Renal pelvis (tissue), 4 donors: ENCODE data around the gene PATJ. TPM values are rescaled to one million over a fixed set of nuclear protein-coding genes. Genes with fewer than 3 reads are reported as not detected.

ENCODE experiments used
- DNase-seq: peaks from one replicate; pipeline ENCODE4 v3.0.0-alpha.2; 2013
- polyA plus RNA-seq, 3 donors: library from polyadenylated mRNA; unstranded; fragments of 120-200 nt; gene quantifications; one replicate each; pipeline ENCODE4 v1.2.1, GENCODE V29; 2013; ENCODE audit not compliant: insufficient read length in 3 of 3

The PATJ gene
- polyA plus RNA-seq, 3 donors = 38.6 to 69.8 (median 46.4) TPM

DNA sequence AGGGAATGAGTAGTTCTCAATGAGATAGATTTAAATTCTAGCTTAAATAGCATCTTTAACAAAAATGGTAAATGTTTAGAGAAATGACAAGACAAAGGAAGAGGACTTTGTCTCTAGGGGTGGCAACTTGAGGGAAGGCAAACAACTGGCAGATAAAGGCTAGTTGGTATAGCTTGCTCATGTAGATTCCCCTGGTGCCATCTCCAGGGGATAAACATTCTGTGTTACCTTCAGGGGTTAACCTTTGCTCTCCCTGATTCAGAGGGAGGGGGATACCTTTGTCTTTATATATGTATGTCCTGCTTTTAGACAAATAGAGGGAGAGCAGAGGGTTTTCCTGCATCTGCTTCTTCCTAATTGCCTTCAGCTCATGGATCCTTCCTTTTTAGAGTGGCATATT is 298.7 kb downstream of the PATJ start:
- DNase-seq = no peak

DNA sequence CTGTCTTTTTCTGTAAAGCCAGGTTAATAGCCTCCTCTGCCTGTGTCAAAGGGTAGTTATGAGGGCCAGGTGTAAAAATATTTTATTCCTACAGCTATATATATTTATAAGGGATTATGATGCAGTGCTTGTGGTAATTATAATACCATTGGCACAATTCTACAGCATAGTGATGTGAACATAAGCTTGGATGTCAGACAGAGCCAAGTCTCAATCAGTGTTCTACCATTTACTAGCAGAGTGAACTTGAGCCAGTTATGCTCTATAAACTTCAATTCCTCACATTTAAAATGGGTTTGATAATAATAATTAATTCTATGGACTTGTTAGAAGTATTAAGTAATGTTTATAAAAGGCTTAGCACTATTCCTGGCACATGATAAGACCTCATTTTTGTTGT is 300.9 kb downstream of the PATJ start:
- no peak for DNase-seq

- no peak for DNase-seq
Observed at GRCh38 chr1:62045574-62045973, 303.3 kb downstream of the PATJ start.

DNA sequence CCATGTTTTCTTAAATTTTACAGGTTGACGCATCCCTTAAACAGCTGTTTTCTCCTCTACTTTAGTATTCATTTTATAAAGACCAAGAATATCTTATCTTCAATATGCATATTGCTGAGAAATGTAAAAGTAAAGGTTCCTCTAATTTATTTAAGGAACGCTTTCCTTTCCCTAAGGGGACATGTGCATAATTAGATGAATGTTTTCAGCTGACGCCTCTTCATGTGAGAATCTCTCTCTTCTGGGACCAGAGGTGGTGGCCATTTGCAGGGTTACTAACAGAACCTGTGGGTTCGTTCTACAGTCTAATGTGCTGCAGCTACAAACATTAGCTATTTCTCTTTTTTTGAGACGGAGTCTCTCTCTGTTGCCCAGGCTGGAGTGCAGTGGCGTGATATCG is 304.6 kb downstream of the PATJ start:
- DNase-seq = no peak

DNA sequence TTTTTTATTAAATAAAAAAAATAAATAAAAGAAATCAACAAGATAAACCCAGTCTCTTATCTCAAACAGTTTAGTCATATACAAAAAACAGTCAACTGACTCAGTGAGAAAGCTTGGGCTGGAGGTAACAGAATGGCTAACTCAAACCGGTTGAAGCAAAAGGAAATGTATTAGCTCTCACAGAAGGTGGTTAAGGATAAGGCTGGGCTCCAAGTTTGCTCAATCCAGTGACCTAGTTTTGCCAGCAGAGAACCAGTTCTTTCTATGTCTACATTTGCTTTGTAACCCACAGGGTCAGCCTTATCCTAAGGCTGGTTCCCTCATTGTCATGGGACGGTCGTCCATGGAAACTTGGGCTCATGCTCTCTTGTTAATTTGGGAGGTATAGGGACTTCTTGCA is 307.9 kb downstream of the PATJ start:
- DNase-seq = no peak

DNA sequence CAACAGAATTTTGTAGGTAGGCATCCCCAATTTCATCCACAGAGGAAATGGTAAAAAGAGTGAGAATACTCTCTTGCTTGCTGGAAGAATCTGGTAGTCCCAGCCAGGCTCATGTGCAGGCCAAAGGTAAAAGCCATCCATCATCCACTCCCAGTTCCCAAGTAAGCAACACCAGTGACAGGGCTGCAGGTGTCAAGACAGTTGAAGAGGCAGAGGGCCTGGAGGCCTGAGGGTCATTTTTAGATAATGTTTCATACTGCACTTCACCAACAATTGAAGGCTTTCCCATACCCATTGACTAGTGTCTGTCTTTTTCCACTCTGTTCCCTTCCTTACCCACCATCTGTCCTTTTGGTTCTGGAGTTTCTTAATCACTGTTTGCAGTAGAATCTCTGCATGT is 310.7 kb downstream of the PATJ start:
- DNase-seq = no peak

- DNase-seq = no peak
Observed at GRCh38 chr1:62054188-62054587, 311.9 kb downstream of the PATJ start.

DNA sequence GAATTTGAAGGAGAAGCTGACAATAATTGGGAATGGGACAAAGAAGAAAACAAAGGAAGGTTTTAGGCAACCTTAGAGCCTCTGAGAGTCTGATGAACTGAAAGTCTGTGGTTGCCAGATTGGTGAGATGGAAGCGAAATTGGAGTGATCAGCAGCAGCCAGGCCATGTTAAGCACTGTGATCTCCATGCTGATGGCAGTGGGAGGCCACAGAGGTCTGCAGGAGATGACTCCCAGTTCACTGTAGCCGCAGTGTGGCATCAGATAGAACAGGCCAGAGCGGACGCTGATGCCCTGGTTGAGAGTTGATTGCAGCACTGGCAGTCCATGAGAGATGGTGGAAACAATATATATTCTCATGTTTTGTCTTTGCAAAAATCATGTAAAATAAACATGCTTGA is 314.9 kb downstream of the PATJ start:
- no peak for DNase-seq

- no peak for DNase-seq
Observed at GRCh38 chr1:62057641-62058290, 315.5 kb downstream of the PATJ start.

DNA sequence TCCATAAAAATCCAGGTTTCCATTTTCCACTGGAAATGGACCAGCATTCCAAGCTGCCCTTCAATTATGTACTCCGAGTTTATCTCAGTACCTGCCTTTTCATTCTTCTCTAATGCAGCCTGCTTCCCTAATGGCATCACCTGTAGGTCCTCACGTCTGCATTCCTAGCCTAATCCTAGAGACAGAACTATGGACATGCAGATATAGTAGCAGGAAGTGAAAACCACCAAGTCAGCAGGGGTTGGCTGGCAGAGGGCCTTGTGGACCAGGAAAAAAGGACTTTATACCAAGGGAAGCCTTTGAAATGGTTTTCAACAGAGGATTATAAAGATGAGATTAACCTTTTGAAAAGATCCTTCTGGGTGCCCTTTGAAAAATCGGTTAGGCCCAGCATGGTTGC is 316.7 kb downstream of the PATJ start:
- no peak for DNase-seq

- no peak for DNase-seq
Observed at GRCh38 chr1:62062087-62062486, 319.8 kb downstream of the PATJ start.

- DNase-seq = no peak
Observed at GRCh38 chr1:62064829-62065407, 322.6 kb downstream of the PATJ start.

DNA sequence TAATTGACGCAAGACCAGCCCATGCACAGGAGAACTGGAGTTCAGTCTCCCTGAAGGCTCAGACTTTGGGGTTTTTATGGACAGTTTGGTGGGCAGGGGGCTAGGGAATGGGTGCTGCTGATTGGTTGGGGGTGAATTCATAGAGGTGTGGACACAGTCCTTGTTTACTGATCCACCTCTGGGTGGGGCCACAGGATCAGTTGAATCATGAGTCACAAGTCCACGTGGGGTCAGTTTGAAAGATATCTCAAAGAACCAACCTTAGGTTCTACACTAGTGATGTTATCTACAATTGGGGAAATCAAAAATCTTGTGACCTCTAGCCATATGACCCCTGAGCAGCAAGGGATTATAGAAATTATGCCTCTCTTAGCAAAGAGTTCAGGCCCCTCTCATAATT is 324.4 kb downstream of the PATJ start:
- DNase-seq = no peak

- no peak for DNase-seq
Observed at GRCh38 chr1:62068416-62068843, 326.1 kb downstream of the PATJ start.

- DNase-seq = no peak
Observed at GRCh38 chr1:62068978-62069377, 326.7 kb downstream of the PATJ start.

- DNase-seq = no peak
Observed at GRCh38 chr1:62070384-62071011, 328.2 kb downstream of the PATJ start.

GRCh38 chr1:62071695-62072094 is 329.4 kb downstream of the PATJ start:
- DNase-seq = no peak

DNA sequence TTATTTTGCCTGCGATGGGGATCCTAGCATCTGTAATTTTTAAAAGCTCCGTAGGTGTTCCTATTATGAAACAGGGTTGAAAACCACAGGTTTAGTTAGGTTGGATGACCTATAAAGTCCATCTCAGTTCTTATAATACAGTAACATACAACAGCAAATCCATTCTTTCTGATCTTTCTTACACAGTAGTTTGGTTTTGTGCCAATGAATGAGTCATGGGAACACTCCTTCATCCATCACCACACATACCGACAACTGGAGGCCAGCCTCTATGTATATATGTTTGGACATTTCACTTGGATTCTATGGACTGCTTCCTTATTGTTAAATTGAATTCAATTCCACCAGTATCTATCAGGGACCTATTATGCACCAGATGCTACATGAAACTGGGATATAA is 334.0 kb downstream of the PATJ start:
- DNase-seq = no peak

DNA sequence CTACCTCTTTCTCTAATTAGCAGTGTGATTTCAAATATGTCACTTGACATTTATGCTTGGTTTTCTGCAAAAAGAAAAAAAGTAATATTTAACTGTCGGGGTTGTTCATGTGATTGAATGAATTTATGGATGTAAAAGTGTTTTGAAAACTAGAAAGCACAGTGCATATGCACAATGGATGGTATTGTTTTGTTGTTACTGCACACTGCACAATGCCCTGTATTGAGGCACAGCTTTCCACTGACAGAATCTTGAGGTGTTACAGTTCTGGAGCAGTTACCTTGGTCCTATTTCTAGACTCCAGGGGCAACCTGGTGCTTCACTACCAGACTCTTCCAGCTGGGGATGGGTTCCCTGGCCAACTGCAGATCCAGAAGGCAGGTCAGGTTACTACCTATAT is 335.5 kb downstream of the PATJ start:
- DNase-seq = no peak

GRCh38 chr1:62082456-62083363 is 340.4 kb downstream of the PATJ start:
- DNase-seq = no peak

DNA sequence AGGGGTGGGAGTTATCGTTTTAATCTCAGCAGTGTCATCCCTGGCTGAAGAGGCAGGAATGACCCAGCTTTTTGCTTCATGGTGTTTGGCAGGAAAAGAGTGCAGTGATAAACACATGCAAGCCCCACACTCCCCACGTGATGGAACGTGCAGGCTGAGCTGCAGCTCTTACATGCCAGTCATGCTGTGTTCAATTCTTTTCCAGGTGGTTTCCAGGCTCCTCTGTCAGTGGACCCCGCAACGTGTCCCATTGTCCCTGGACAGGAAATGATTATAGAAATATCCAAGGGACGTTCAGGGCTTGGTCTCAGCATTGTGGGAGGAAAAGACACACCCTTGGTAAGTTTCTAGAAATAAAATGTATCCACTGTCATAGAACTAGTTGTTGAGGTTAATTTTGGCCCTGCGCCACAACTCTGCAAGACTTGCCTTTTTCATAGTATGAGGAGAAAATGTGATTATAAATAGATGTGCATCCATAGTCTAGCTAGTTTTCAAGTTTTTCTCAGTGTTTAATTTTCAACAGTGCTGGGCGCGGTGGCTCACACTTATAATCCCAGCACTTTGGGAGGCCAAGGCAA is 342.1 kb downstream of the PATJ start:
- no peak for DNase-seq

DNA sequence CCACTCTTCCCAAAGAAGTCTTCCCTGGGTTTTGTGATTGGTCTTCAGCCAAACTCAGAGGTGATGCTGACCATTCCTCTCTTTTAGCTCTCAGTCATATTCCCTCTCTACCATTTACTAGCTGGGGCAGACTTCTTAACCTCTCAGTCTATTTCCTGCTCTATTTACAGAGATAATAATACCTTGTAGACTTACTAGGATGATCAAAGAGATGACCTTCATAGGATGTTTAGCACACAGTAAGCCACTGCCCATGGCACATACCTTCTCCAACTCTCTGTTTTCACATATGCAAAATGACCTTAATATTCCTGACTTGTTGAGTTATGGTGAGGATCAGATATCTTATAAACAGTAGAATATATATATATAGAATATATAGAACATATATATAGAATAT is 346.2 kb downstream of the PATJ start:
- DNase-seq = no peak
